Tibial nerve (tissue), 4 donors: ENCODE results near the gene CLMN. TPM values are rescaled to one million over a fixed set of nuclear protein-coding genes. Genes with fewer than 3 reads are reported as not detected.

Source experiments
- DNase-seq, 2 donors: peaks; one replicate each; pipeline ENCODE4 v3.0.0-alpha.2; 2019; ENCODE audit warnings: low spot score in 2 of 2
- H3K27ac ChIP-seq, 4 donors: fragments of 200-600 bp; sonication (generic) in 3 of 4; one replicate each; pipeline ENCODE4 v1.5.1; 2017 to 2019; ENCODE audit warnings: mild to moderate bottlenecking in 1 of 4
- H3K27me3 ChIP-seq, 2 donors: fragments of 200-600 bp; sonication (generic) in 1 of 2; one replicate each; pipeline versions ENCODE4 v1.5.1 to v1.6.0; 2017 to 2019
- H3K36me3 ChIP-seq, 3 donors: fragments of 200-600 bp; sonication (generic); one replicate each; pipeline ENCODE4 v1.5.1; 2018 to 2019
- H3K4me1 ChIP-seq, 4 donors: fragments of 200-600 bp; sonication (generic) in 3 of 4; one replicate each; pipeline ENCODE4 v1.5.1; 2017 to 2019
- H3K4me3 ChIP-seq, 4 donors: fragments of 200-600 bp; sonication (generic) in 3 of 4; one replicate each; pipeline ENCODE4 v1.5.1; 2017 to 2019; ENCODE audit warnings: mild to moderate bottlenecking in 1 of 4, moderate library complexity in 1 of 4
- H3K9me3 ChIP-seq, 4 donors: fragments of 200-600 bp; sonication (generic) in 3 of 4; one replicate each; pipeline ENCODE4 v1.5.1; 2017 to 2019
- EP300 ChIP-seq, 2 donors: sonication (generic); formaldehyde crosslinking; IDR thresholded peaks; one replicate each; pipeline ENCODE4 v1.6.1; 2017; ENCODE audit warnings: antibody characterized with exemption in 2 of 2, mild to moderate bottlenecking in 1 of 2
- POLR2A ChIP-seq, 2 donors: fragments of 450-650 bp; IDR thresholded peaks; one replicate each; pipeline ENCODE4 v1.6.1; 2017; ENCODE audit warnings: antibody characterized with exemption in 2 of 2, mild to moderate bottlenecking in 2 of 2, moderate library complexity in 2 of 2
- WGBS, 2 donors: methylation state at CpG; one replicate each; pipeline ENCODE4 v1.1.5; 2018; 5-methylcytosine and 5-hydroxymethylcytosine counted together
- total RNA-seq, 4 donors: library from RNA; depleted of rRNA; stranded (reverse); fragments of >200 nt; gene quantifications; one replicate each; pipeline ENCODE4 v1.1.0, GENCODE V29; 2016
- TF ChIP-seq, protein P1 (sequence below), 5 experiments: fragments of 200-600 bp in 3 of 5; fragments of 450-650 bp in 2 of 5; sonication (generic) in 3 of 5; IDR thresholded peaks; one replicate each; pipeline ENCODE4 v1.5.1; 2016 to 2019; ENCODE audit warnings: antibody characterized with exemption in 5 of 5, mild to moderate bottlenecking in 3 of 5, moderate library complexity in 2 of 5

CLMN gene
- total RNA-seq, 4 donors from 2014 or later, result 31.2 to 49.8 (median 40.9) TPM

GRCh38 chr14:95165517-95165916 is 154.2 kb downstream of the CLMN start:
- H3K27ac ChIP-seq, result no peak overlapping the region
- peaks cover 0 to 15% (median 0%) of the 10 kb centered on the region in 3 donors for H3K36me3 ChIP-seq
- H3K4me1 ChIP-seq, result peaks cover 0 to 10% (median 2%) of the 10 kb centered on the region in 4 donors
- H3K4me3 ChIP-seq, result no peak overlapping the region
- peaks cover 0 to 18% (median 0%) of the 10 kb centered on the region in 4 donors for H3K9me3 ChIP-seq
- H3K27me3 ChIP-seq, result no peaks in the 10 kb centered on the region
- TF ChIP-seq POLR2A (IDR thresholded peaks at IDR 0.05) (no peak), EP300 (IDR thresholded peaks at IDR 0.05) (no peak)
- no peak for DNase-seq
- WGBS, 2 donors, result 80% methylated on average over 3 of the region's 3 CpGs

GRCh38 chr14:95164506-95164905 is 155.2 kb downstream of the CLMN start:
- peaks cover 0 to 15% (median 0%) of the 10 kb centered on the region in 3 donors for H3K36me3 ChIP-seq
- peaks cover 0 to 10% (median 2%) of the 10 kb centered on the region in 4 donors for H3K4me1 ChIP-seq
- peaks cover 0 to 18% (median 0%) of the 10 kb centered on the region in 4 donors for H3K9me3 ChIP-seq
- no peak overlapping the region for H3K4me3 ChIP-seq
- no peaks in the 10 kb centered on the region for H3K27me3 ChIP-seq
- no peak for DNase-seq
- TF ChIP-seq POLR2A (IDR thresholded peaks at IDR 0.05) (no peak), EP300 (IDR thresholded peaks at IDR 0.05) (no peak)
- TF ChIP-seq, protein P1, sequence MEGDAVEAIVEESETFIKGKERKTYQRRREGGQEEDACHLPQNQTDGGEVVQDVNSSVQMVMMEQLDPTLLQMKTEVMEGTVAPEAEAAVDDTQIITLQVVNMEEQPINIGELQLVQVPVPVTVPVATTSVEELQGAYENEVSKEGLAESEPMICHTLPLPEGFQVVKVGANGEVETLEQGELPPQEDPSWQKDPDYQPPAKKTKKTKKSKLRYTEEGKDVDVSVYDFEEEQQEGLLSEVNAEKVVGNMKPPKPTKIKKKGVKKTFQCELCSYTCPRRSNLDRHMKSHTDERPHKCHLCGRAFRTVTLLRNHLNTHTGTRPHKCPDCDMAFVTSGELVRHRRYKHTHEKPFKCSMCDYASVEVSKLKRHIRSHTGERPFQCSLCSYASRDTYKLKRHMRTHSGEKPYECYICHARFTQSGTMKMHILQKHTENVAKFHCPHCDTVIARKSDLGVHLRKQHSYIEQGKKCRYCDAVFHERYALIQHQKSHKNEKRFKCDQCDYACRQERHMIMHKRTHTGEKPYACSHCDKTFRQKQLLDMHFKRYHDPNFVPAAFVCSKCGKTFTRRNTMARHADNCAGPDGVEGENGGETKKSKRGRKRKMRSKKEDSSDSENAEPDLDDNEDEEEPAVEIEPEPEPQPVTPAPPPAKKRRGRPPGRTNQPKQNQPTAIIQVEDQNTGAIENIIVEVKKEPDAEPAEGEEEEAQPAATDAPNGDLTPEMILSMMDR (IDR thresholded peaks at IDR 0.05), result no peak
- WGBS, 2 donors, result 96 to 100% methylated on average over 1 of the region's 1 CpG
- H3K27ac ChIP-seq, result no peak overlapping the region

DNA sequence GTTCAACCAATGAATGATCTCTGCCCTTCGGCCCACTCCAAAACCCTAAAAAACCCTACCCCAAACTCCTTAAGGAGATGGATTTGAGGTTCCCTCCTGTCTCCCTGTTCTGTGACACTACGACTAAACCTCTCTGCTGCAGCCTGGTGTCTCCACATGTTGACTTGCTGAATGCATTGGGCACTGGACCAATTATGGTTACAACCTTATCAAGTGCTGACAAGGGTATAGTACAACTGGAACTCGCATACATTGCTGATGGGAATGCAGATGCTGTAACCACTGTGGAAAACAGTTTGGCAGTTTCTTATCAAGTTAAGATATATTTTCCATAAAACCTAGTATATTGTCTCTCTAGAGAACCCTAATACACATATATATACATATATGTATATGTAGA is 156.0 kb downstream of the CLMN start:
- no peaks in the 10 kb centered on the region for H3K27me3 ChIP-seq
- H3K9me3 ChIP-seq, result peaks cover 0 to 18% (median 0%) of the 10 kb centered on the region in 4 donors
- peaks cover 0 to 15% (median 0%) of the 10 kb centered on the region in 3 donors for H3K36me3 ChIP-seq
- H3K4me3 ChIP-seq, result no peak overlapping the region
- TF ChIP-seq POLR2A (IDR thresholded peaks at IDR 0.05) (no peak), EP300 (IDR thresholded peaks at IDR 0.05) (no peak)
- TF ChIP-seq, protein P1 (IDR thresholded peaks at IDR 0.05), result no peak
- 85 to 92% methylated on average over 3 of the region's 3 CpGs for WGBS, 2 donors
- no peak for DNase-seq
- no peak overlapping the region for H3K27ac ChIP-seq
- peaks cover 0 to 14% (median 2%) of the 10 kb centered on the region in 4 donors for H3K4me1 ChIP-seq

DNA sequence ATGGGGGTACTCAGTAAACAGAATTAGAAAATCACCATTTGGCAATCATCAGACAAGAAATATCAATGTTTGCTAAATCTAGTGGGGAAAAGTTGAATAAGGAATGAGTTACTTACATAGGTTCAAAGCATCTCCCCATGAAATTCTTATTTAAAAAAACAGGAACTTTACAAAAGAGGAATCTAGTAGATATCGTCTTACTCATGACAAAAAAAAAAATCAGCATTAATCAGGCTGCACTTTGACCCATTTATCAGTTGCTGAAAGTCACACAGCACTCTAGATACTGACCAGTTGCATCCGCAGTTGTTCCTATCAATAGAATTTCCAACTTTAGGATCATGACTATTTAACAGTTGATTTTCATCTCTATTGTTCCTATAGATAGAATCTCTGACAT is 156.6 kb downstream of the CLMN start:
- H3K4me1 ChIP-seq, result peaks cover 0 to 19% (median 4%) of the 10 kb centered on the region in 4 donors
- no peaks in the 10 kb centered on the region for H3K27me3 ChIP-seq
- H3K27ac ChIP-seq, result no peak overlapping the region
- peaks cover 0 to 15% (median 0%) of the 10 kb centered on the region in 3 donors for H3K36me3 ChIP-seq
- peaks cover 0 to 18% (median 0%) of the 10 kb centered on the region in 4 donors for H3K9me3 ChIP-seq
- 78 to 80% methylated on average over 2 of the region's 2 CpGs for WGBS, 2 donors
- no peak overlapping the region for H3K4me3 ChIP-seq
- TF ChIP-seq, protein P1 (IDR thresholded peaks at IDR 0.05), result no peak
- no peak for TF ChIP-seq EP300 (IDR thresholded peaks at IDR 0.05)
- no peak for TF ChIP-seq POLR2A (IDR thresholded peaks at IDR 0.05)
- DNase-seq, result no peak

- H3K27me3 ChIP-seq, result no peaks in the 10 kb centered on the region
- no peak for DNase-seq
- WGBS, 2 donors, result 47 to 52% methylated on average over 2 of the region's 2 CpGs
- no peak overlapping the region for H3K27ac ChIP-seq
- H3K9me3 ChIP-seq, result peaks cover 0 to 18% (median 0%) of the 10 kb centered on the region in 4 donors
- TF ChIP-seq POLR2A (IDR thresholded peaks at IDR 0.05) (no peak), EP300 (IDR thresholded peaks at IDR 0.05) (no peak)
- TF ChIP-seq, protein P1 (IDR thresholded peaks at IDR 0.05), result no peak
- H3K4me3 ChIP-seq, result no peak overlapping the region
- peaks cover 0 to 22% (median 5%) of the 10 kb centered on the region in 4 donors for H3K4me1 ChIP-seq
- H3K36me3 ChIP-seq, result peaks cover 0 to 14% (median 0%) of the 10 kb centered on the region in 3 donors
Measured at GRCh38 chr14:95162641-95163040, 157.1 kb downstream of the CLMN start.
